GM12874 (cell line): Measurements from ENCODE around the gene CWC25.

Source experiments
- TF ChIP-seq, protein P1 (sequence below): IDR thresholded peaks from 2 replicates; pipeline ENCODE4 v1.5.1; 2011; ENCODE audit warnings: low read depth, mild to moderate bottlenecking, control low read depth, low read length, moderate library complexity; ENCODE audit not compliant: insufficient read depth

The CWC25 gene

GRCh38 chr17:38824899-38825761 lies at the start of gene CWC25:
Gene CWC25, minus strand, starts transcription at chr17:38825321. Its CDS starts 138 bp downstream, at chr17:38825183.
- TF ChIP-seq, protein P1, sequence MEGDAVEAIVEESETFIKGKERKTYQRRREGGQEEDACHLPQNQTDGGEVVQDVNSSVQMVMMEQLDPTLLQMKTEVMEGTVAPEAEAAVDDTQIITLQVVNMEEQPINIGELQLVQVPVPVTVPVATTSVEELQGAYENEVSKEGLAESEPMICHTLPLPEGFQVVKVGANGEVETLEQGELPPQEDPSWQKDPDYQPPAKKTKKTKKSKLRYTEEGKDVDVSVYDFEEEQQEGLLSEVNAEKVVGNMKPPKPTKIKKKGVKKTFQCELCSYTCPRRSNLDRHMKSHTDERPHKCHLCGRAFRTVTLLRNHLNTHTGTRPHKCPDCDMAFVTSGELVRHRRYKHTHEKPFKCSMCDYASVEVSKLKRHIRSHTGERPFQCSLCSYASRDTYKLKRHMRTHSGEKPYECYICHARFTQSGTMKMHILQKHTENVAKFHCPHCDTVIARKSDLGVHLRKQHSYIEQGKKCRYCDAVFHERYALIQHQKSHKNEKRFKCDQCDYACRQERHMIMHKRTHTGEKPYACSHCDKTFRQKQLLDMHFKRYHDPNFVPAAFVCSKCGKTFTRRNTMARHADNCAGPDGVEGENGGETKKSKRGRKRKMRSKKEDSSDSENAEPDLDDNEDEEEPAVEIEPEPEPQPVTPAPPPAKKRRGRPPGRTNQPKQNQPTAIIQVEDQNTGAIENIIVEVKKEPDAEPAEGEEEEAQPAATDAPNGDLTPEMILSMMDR, result no peak

GRCh38 chr17:38873640-38874380 lies 48.7 kb upstream of the CWC25 start:
- TF ChIP-seq, protein P1, result no peak

DNA sequence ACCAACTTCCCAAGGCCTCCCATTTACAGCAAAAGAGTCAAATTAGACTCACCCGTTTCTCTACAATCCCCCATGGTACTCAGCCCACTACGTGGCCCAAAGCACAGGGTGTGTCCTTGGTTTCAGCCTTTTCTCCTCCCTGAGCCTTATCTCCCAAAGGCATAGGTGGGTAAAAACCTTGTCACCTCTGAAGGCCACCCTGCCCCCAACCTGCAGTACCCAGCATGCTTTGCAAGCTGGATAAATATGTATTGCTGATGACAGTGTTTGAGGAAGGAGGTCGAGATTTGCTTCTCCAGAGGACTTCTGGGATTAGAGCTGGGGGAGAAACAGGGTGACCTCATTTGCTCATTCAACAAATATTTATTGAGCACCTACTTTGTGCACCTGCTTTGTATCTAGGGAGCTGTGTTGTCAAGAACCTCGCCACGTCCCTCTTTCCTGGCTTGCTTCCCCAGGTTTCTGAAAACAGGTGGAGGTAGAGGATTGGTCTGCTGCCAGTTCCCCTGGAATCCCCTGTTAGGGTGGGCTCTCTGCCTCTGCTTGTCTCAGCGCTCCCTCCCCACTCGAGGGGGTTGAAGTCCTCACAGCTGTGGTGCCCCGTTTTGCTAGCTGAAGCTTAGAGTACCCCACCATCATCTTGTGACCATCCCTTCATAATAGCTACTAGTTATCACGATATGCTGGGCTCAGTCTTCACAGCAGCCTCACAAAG lies 47.7 kb upstream of the CWC25 start:
- TF ChIP-seq, protein P1, result no peak

DNA sequence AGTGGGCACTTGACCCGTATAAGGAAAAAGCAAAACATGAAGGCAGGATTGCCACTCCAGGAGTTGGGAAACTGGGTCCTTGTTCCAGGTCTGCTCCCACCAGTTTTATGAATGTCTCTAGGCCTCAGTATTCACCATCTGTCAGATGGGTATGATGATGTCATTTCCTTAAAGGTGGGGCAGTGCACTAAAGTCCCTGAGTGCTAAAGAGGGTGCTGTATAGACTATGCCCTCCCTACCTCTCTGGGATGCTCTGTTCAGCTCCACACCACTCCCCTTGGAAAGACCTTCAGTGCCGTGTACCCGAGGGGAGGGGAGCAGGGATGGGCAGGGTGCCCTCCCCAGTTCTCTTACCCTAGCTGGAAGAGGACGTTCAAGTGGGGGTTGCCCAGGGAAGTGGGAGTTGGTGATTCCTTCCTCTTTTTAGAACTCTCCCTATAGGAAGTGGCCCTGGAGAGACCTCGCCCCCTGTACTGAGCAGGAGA lies 46.9 kb upstream of the CWC25 start:
- TF ChIP-seq, protein P1, result no peak

DNA sequence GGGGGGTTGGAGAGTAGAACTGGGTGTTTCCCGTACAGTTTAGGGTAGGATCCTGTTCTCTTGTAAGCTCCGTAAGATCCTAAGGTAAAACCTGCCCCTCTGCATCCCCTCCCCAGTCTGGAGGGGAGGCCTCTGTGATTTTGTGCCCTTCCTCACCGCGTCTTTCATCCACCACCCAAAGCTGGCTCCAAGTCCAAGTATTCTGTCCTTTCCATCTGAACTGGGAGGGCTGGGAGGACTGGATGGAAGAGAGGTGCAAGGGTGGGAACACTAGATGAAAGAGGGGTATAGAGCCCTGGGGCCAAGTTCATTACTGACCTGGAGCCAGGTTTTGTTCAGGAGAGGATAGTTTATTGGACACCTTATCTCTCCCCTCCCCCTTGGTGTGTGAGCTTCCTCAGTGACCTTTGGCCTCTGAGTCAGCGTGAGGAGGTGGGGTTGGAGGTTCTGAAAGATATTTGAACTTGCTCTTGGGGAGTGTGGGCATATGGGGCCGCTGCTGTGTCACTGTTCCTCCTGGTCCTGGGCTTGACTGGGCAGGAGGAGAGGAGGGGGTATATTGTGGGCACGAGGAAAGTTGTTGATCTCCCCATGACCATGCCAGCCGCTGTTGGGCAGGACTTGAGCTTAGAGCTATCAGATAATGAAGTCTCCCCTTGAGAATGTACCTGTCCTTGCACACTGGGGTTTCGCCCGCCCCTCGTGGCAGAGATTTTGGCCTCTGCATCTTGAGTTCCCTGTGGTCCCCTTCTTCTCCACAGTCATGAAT lies 46.3 kb upstream of the CWC25 start:
- TF ChIP-seq, protein P1, result 0 out of 2 replicates have a peak, but pooled peaks have one; percentile 13

DNA sequence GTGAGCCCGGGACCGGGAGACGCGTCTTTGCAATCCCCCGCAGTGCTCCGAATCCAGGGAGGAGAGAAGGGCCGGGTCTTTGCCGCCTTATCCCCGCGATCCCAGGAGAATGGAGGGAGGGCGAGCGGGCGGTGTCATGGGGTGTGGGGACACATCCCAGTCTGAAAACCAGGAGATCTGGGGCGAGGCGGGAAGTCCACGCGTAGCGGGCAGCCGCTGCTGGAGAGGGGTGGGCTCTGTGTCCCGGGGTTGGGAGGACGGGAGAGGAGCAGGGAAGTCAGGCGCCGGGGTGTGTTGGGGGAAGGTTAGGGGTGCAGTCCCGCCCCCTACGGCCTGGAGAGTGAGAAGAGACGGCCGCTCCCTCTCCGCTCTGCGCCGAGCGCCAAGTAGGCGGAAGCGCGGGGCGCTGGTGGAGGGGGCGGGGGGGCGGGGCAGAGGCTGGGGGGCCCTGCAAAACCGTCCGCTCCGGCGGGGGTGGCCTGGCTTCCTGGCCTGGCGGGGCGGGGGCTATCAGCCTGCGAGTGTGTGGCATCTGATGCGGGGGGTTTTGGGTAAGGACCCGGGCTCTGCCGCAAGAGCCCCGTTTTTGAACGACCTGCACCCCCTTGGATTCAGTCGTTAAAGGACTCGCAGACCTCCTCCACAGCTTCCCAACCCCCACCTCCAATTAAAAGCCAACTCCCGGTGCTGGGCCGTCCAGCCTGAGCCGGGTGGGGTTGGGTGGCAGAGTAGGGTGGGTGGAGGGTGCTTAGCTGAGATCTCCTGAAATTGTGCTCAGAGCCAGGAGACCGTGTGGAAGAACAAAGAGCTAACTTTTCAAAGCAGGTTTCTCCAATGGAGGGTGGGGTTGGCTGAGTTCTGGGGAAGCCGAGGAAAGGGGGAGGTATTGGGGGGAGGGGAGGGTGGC lies 45.4 kb upstream of the CWC25 start:
- TF ChIP-seq, protein P1, result no peak
